ENCODE measurements around the gene FOXN1. TPM values are rescaled to one million over a fixed set of nuclear protein-coding genes. Genes with fewer than 3 reads are reported as not detected.

The FOXN1 gene
- polyA plus RNA-seq, 1 of the 3 experiments (the other 2 are of a cell fraction), result not detected

DNA sequence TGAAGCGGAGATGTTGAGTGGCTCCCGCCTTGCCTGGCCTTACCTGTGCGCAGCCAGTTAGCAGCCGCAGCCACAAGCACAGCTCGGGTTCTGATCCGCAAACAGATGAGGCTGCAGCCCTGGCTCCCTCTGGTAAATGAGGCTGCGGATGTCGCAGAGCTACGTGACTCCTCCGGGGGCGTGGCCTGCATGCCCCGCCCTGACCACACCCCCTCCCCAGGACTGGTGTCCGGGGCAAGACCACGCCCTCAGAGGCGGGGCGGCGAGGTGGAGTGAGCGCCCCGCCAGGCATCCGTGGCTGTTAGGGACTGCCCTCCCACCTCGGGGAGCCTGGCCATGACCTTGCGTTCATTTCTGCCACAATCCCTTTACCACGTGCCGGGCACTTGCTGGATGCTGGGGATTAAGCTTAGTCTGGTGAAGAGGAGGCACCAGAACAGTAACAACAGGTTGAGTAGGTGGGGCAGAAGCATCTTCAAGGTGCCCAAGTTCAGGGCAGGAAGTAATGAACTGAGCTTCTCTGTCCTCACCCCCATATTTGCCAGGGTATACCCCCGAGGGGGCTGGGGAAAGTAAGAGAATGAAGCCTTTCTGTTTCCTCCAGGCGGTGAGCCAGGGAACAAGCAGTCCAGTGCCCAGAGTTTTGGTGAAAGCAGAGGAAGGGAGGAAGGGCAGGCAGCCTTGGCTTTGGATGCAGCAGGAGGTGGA, 70.8 kb downstream of the FOXN1 start, which contains the start of gene ALDOC:
Gene ALDOC (minus strand): TSS at position 138 of the 708 bp plus-strand sequence. CDS start 1,363 bp downstream, outside the sequence.
- H3K79me2 ChIP-seq (ENCODE audit: insufficient read depth), result no peaks in the 10 kb centered on the region
- H3K4me1 ChIP-seq (ENCODE audit: control insufficient read depth in 1 of 2, insufficient read depth in 2 of 2, low read depth in 1 of 2, low read length in 1 of 2), result peaks cover 0 to 36% of the 10 kb centered on the region in 2 experiments; a peak in 3 of 4 replicates
- ChIA-PET POLR2A (interaction anchor here (1.1 kb wide), 1 partner anchor 13 kb away, joined by 3 read pairs; no protein-coding TSS in a partner anchor), CTCF (interaction anchor here (1.1 to 1.4 kb wide), 3 partner anchors 16 to 36 kb away, joined by 3 to 5 read pairs (median 4); no protein-coding TSS in a partner anchor)
- H3K9ac ChIP-seq, result no peak within 1 kb of the TSS
- H3K36me3 ChIP-seq (replicated peaks in 1 of 2; ENCODE audit: control insufficient read depth in 1 of 2, insufficient read depth in 2 of 2, low read length in 1 of 2), result peaks cover 12 to 41% of the 10 kb centered on the region in 2 experiments
- H3K9me3 ChIP-seq, result no peaks in the 10 kb centered on the region
- no peaks in the 10 kb centered on the region for H3K27me3 ChIP-seq (ENCODE audit: insufficient read depth)
- WGBS (ENCODE audit: low lambda C conversion rate), result 41% methylated on average over 10 of the region's 26 CpGs
- peak within 1 kb of the TSS in 1 of 2 experiments; percentile 24; a peak in 1 of 4 replicates for H3K4me3 ChIP-seq (ENCODE audit: low read depth in 2 of 2, low read length in 1 of 2)
- no peak within 1 kb of the TSS for H3K4me2 ChIP-seq
- DNase-seq, result peak; percentile 97
- H3K27ac ChIP-seq (ENCODE audit: low read depth in 2 of 2, low read length in 1 of 2), result peak within 1 kb of the TSS in 1 of 2 experiments; percentile 77; a peak in 2 of 4 replicates
- no peaks in the 10 kb centered on the region for H4K20me1 ChIP-seq (ENCODE audit: insufficient read depth)
- peaks cover 19% of the 10 kb centered on the region for H3F3A ChIP-seq (replicated peaks; ENCODE audit: insufficient read depth)
- TF ChIP-seq MXI1 (IDR thresholded peaks at IDR 0.05; ENCODE audit: low read depth, low read length) (peak; percentile 64), EP300 (IDR thresholded peaks at IDR 0.05; ENCODE audit: borderline replicate concordance in 1 of 2, low read depth in 1 of 2, low read length in 1 of 2) (no peak)
- H3K9me2 ChIP-seq, result no peaks in the 10 kb centered on the region
- H2AFZ ChIP-seq (ENCODE audit: low read depth), result no peak within 1 kb of the TSS

DNA sequence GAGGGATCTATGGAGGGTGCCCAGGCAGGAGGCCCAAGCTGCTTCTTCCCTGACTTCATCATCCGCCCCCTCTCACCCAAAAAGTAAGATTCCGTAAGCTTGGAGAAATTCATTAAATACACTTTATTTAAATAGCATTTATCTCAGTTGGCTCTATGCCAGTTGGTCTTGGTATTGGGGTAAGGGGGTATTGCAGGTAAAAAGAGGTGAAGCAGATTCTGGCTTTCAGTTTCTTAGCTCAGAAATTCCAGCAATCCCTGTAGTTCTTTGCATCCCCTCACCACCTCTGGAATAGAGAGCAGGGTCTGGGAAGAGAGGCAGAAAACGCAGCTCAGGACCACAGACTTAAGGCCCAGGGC, 71.3 kb downstream of the FOXN1 start:
- H3K27ac ChIP-seq (ENCODE audit: low read depth in 2 of 2, low read length in 1 of 2), result peak overlapping the region in 1 of 2 experiments; percentile 77; a peak in 2 of 4 replicates
- no peak overlapping the region for H3K9ac ChIP-seq
- H3F3A ChIP-seq (replicated peaks; ENCODE audit: insufficient read depth), result peaks cover 19% of the 10 kb centered on the region
- no peaks in the 10 kb centered on the region for H3K27me3 ChIP-seq (ENCODE audit: insufficient read depth)
- no peak overlapping the region for H3K4me3 ChIP-seq (ENCODE audit: low read depth in 2 of 2, low read length in 1 of 2)
- no peak for DNase-seq
- H3K4me2 ChIP-seq, result no peak overlapping the region
- WGBS (ENCODE audit: low lambda C conversion rate), result 100% methylated on average over 3 of the region's 3 CpGs
- TF ChIP-seq, protein P1, sequence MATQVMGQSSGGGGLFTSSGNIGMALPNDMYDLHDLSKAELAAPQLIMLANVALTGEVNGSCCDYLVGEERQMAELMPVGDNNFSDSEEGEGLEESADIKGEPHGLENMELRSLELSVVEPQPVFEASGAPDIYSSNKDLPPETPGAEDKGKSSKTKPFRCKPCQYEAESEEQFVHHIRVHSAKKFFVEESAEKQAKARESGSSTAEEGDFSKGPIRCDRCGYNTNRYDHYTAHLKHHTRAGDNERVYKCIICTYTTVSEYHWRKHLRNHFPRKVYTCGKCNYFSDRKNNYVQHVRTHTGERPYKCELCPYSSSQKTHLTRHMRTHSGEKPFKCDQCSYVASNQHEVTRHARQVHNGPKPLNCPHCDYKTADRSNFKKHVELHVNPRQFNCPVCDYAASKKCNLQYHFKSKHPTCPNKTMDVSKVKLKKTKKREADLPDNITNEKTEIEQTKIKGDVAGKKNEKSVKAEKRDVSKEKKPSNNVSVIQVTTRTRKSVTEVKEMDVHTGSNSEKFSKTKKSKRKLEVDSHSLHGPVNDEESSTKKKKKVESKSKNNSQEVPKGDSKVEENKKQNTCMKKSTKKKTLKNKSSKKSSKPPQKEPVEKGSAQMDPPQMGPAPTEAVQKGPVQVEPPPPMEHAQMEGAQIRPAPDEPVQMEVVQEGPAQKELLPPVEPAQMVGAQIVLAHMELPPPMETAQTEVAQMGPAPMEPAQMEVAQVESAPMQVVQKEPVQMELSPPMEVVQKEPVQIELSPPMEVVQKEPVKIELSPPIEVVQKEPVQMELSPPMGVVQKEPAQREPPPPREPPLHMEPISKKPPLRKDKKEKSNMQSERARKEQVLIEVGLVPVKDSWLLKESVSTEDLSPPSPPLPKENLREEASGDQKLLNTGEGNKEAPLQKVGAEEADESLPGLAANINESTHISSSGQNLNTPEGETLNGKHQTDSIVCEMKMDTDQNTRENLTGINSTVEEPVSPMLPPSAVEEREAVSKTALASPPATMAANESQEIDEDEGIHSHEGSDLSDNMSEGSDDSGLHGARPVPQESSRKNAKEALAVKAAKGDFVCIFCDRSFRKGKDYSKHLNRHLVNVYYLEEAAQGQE (IDR thresholded peaks at IDR 0.05; ENCODE audit: low read depth, low read length), result no peak
- no peak for TF ChIP-seq RCOR1 (IDR thresholded peaks at IDR 0.05; ENCODE audit: low read length)
- TF ChIP-seq NFIC (IDR thresholded peaks at IDR 0.05; ENCODE audit: borderline replicate concordance), result 0 out of 2 replicates have a peak, but pooled peaks have one; percentile 6
- H3K79me2 ChIP-seq (ENCODE audit: insufficient read depth), result no peaks in the 10 kb centered on the region
- ChIA-PET CTCF (interaction anchor here (1.1 to 1.6 kb wide), 4 partner anchors 16 to 36 kb away, joined by 3 to 5 read pairs (median 4); no protein-coding TSS in a partner anchor), POLR2A (interaction anchor here (1.1 kb wide), 1 partner anchor 13 kb away, joined by 3 read pairs; no protein-coding TSS in a partner anchor)
- no peaks in the 10 kb centered on the region for H4K20me1 ChIP-seq (ENCODE audit: insufficient read depth)
- H3K9me3 ChIP-seq, result no peaks in the 10 kb centered on the region
- H3K9me2 ChIP-seq, result no peaks in the 10 kb centered on the region
- peaks cover 15 to 46% of the 10 kb centered on the region in 2 experiments for H3K36me3 ChIP-seq (replicated peaks in 1 of 2; ENCODE audit: control insufficient read depth in 1 of 2, insufficient read depth in 2 of 2, low read length in 1 of 2)
- peaks cover 0 to 31% of the 10 kb centered on the region in 2 experiments; a peak in 2 of 4 replicates for H3K4me1 ChIP-seq (ENCODE audit: control insufficient read depth in 1 of 2, insufficient read depth in 2 of 2, low read depth in 1 of 2, low read length in 1 of 2)
- H2AFZ ChIP-seq (ENCODE audit: low read depth), result no peak overlapping the region
